ENCODE data around the gene SH3PXD2B. TPM values are rescaled to one million over a fixed set of nuclear protein-coding genes. Genes with fewer than 3 reads are reported as not detected.

Gene SH3PXD2B
- total and polyA plus RNA-seq, 2 of the 4 experiments (the other 2 are of a cell fraction), result 8.2 to 14.4 TPM

- Histone ChIP-seq H4K91ac (ENCODE audit: insufficient read depth, low read depth, low read length) (no peak overlapping the region), H2AK5ac (ENCODE audit: low read depth, low read length) (no peak overlapping the region), H3K9me3 (ENCODE audit: control insufficient read depth, insufficient read depth, low read length) (no peaks in the 10 kb centered on the region), H3K36me3 (ENCODE audit: control insufficient read depth, insufficient read depth, low read length) (peaks cover 11% of the 10 kb centered on the region), H3K4me2 (ENCODE audit: low read depth, low read length) (no peak overlapping the region), H3K79me1 (ENCODE audit: low read depth in 1 of 2, low read length in 2 of 2) (peaks cover 28 to 91% of the 10 kb centered on the region in 2 experiments; a peak in 3 of 4 replicates), H4K5ac (ENCODE audit: low read depth, low read length) (no peak overlapping the region), H3K27ac (ENCODE audit: insufficient read depth, low read length) (no peak overlapping the region), H3K4me1 (ENCODE audit: control insufficient read depth, insufficient read depth, low read length) (peaks cover 27% of the 10 kb centered on the region), H3K4ac (ENCODE audit: low read depth, low read length) (no peak overlapping the region), H2AK9ac (replicated peaks; ENCODE audit: low read depth, low read length, poor library complexity) (no peak overlapping the region), H3K14ac (replicated peaks; ENCODE audit: low read depth, low read length) (no peak overlapping the region), H4K20me1 (ENCODE audit: insufficient read depth, low read length) (peaks cover 98% of the 10 kb centered on the region), H3K27me3 (ENCODE audit: control insufficient read depth, insufficient read depth, low read length) (no peaks in the 10 kb centered on the region), H3K23ac (ENCODE audit: low read depth, low read length) (no peak overlapping the region), H3K18ac (ENCODE audit: low read depth, low read length) (no peak overlapping the region), H3K9ac (ENCODE audit: low read depth, low read length) (no peak overlapping the region), H2AFZ (replicated peaks; ENCODE audit: low read length, poor library complexity) (no peak overlapping the region), H3K56ac (ENCODE audit: extremely low read depth, insufficient read depth, low read length) (no peak overlapping the region), H2BK15ac (ENCODE audit: low read depth, low read length) (no peak overlapping the region), H2BK120ac (ENCODE audit: low read depth, low read length) (no peak overlapping the region), H4K8ac (ENCODE audit: low read depth in 2 of 2, low read length in 2 of 2) (no peak overlapping the region), H3K4me3 (ENCODE audit: insufficient read depth, low read depth, low read length) (no peak overlapping the region), H3K9me1 (ENCODE audit: insufficient read depth, low read length) (peaks cover 24% of the 10 kb centered on the region), H2BK20ac (ENCODE audit: low read depth, low read length) (no peak overlapping the region), H2BK5ac (ENCODE audit: low read depth, low read length, poor library complexity, severe bottlenecking) (no peak overlapping the region)
- 88% methylated on average over 5 of the region's 8 CpGs; no CpG with 5 or more reads in 1 of the 2 experiments for WGBS, 2 experiments (ENCODE audit: extremely low coverage in 2 of 2, insufficient read length in 1 of 2)
- in situ Hi-C loops (cut with MboI; ENCODE audit: low sequenced_read_pairs) (no loop called here), intact Hi-C loops (cut with micrococcal nuclease) (no loop called here), dilution Hi-C loops (cut with HindIII; ENCODE audit: low sequenced_read_pairs, unreplicated experiment) (no loop called here)
- CTCF ChIA-PET, result interaction anchor here (0.6 to 0.7 kb wide), 3 partner anchors 12 to 266 kb away, joined by 3 to 4 read pairs (median 3); no protein-coding TSS in a partner anchor
- POLR2A ChIA-PET (ENCODE audit: unreplicated experiment), result no interaction called here
- DNase-seq, result no peak
- ATAC-seq (ENCODE audit: low read depth), result no peak
- TF ChIP-seq RAD21 (IDR thresholded peaks at IDR 0.05; ENCODE audit: low read length) (no peak), MXI1 (IDR thresholded peaks at IDR 0.05; ENCODE audit: borderline replicate concordance, low read depth, low read length) (no peak), CHD1 (IDR thresholded peaks at IDR 0.05; ENCODE audit: low read depth, low read length) (no peak), MAFK (IDR thresholded peaks at IDR 0.05; ENCODE audit: low read depth, low read length) (no peak), CTCF (conservative IDR thresholded peaks at IDR 0.05; ENCODE audit: low read depth, low read length) (no peak), FOS (IDR thresholded peaks at IDR 0.05; ENCODE audit: low read depth, low read length) (no peak), MAZ (IDR thresholded peaks at IDR 0.05; ENCODE audit: borderline replicate concordance, low read depth, low read length) (no peak), SMC3 (IDR thresholded peaks at IDR 0.05; ENCODE audit: low read depth, low read length) (no peak), USF2 (IDR thresholded peaks at IDR 0.05; ENCODE audit: low read depth, low read length) (no peak), POLR2A (IDR thresholded peaks at IDR 0.05; ENCODE audit: low read depth, low read length) (no peak), ELK1 (IDR thresholded peaks at IDR 0.05; ENCODE audit: borderline replicate concordance, low read depth, low read length) (no peak), NFE2L2 (IDR thresholded peaks at IDR 0.05; ENCODE audit: low read depth, low read length) (no peak)
- no TSS peak for BruUV-seq (replicated peaks)
Observed at GRCh38 chr5:172447646-172448365, 6.5 kb downstream of the SH3PXD2B start.

Measured in IMR-90 (cell line).